Ishikawa (cell line): ENCODE results near the gene NAPA.

Experiments used
- CEBPB ChIP-seq: IDR thresholded peaks from 2 replicates; pipeline ENCODE4 v1.6.1; 2012
- EP300 ChIP-seq: IDR thresholded peaks from 2 replicates; pipeline ENCODE4 v1.6.1; 2012; ENCODE audit warnings: borderline replicate concordance
- TAF1 ChIP-seq: IDR thresholded peaks from 2 replicates; pipeline ENCODE4 v1.6.1; 2012; ENCODE audit warnings: low read depth, mild to moderate bottlenecking
- TF ChIP-seq, protein P1 (sequence below): IDR thresholded peaks from 2 replicates; pipeline ENCODE4 v1.6.1; 2012; ENCODE audit warnings: low read depth, mild to moderate bottlenecking

DNA sequence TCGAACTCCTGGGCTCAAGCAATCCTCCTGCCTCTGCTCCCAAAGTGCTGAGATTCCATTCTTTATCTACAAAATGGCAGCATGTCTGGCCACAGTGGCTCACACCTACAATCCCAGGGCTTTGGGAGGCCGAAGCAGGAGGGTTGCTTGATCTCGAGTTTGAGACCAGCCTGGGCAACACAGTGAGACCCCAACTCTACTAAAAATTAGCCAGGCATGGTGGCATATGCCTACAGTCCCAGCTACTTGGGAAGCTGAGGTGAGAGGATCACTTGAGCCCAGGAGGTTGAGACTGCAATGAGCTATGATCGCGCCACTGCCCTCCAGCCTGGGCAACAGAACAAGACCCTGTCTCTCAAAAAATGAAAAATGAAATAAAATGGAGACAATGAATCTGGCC lies 6.1 kb downstream of the NAPA start:
- TF ChIP-seq EP300 (no peak), TAF1 (no peak), CEBPB (no peak)
- TF ChIP-seq, protein P1, sequence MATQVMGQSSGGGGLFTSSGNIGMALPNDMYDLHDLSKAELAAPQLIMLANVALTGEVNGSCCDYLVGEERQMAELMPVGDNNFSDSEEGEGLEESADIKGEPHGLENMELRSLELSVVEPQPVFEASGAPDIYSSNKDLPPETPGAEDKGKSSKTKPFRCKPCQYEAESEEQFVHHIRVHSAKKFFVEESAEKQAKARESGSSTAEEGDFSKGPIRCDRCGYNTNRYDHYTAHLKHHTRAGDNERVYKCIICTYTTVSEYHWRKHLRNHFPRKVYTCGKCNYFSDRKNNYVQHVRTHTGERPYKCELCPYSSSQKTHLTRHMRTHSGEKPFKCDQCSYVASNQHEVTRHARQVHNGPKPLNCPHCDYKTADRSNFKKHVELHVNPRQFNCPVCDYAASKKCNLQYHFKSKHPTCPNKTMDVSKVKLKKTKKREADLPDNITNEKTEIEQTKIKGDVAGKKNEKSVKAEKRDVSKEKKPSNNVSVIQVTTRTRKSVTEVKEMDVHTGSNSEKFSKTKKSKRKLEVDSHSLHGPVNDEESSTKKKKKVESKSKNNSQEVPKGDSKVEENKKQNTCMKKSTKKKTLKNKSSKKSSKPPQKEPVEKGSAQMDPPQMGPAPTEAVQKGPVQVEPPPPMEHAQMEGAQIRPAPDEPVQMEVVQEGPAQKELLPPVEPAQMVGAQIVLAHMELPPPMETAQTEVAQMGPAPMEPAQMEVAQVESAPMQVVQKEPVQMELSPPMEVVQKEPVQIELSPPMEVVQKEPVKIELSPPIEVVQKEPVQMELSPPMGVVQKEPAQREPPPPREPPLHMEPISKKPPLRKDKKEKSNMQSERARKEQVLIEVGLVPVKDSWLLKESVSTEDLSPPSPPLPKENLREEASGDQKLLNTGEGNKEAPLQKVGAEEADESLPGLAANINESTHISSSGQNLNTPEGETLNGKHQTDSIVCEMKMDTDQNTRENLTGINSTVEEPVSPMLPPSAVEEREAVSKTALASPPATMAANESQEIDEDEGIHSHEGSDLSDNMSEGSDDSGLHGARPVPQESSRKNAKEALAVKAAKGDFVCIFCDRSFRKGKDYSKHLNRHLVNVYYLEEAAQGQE, result no peak
